Fibroblast of skin of right quadriceps (primary cell): ENCODE data around the gene PREP.
"Not testable (repeated sequence)": the region's sequence is repeated elsewhere in the genome, so short reads cannot be mapped to it uniquely, and the experiment has no call there.

Experiments
- DNase-seq: peaks from one replicate; pipeline ENCODE4 v3.0.0-alpha.2; 2013

Gene PREP

GRCh38 chr6:105402939-105403935 is at the start of gene PREP:
Gene PREP (minus strand): TSS chr6:105403082. CDS start chr6:105402891, 191 bp downstream.
- DNase-seq = peak; percentile 86

GRCh38 chr6:105452376-105452775 is 49.5 kb upstream of the PREP start:
- DNase-seq = no peak

- DNase-seq = peak; percentile 19
These were observed 47.0 kb upstream of the PREP start for GRCh38 chr6:105449756-105450390.

GRCh38 chr6:105445481-105445880 is 42.6 kb upstream of the PREP start:
- DNase-seq = no peak

- no peak for DNase-seq
These were observed 41.1 kb upstream of the PREP start for GRCh38 chr6:105443941-105444340.

GRCh38 chr6:105442369-105442768 is 39.5 kb upstream of the PREP start:
- peak; percentile 19 for DNase-seq

- no peak for DNase-seq
These were observed 34.4 kb upstream of the PREP start for GRCh38 chr6:105437236-105437635.

GRCh38 chr6:105433723-105434122 is 30.8 kb upstream of the PREP start:
- DNase-seq = no peak

GRCh38 chr6:105432797-105433196 is 29.9 kb upstream of the PREP start:
- DNase-seq = peak; percentile 92

GRCh38 chr6:105431226-105431625 is 28.3 kb upstream of the PREP start:
- DNase-seq = peak; percentile 60

GRCh38 chr6:105430685-105431084 is 27.8 kb upstream of the PREP start:
- no peak for DNase-seq

- DNase-seq = peak; percentile 58
These were observed 26.8 kb upstream of the PREP start for GRCh38 chr6:105429676-105430075.

- DNase-seq = peak; percentile 13
These were observed 25.6 kb upstream of the PREP start for GRCh38 chr6:105428342-105428957.

GRCh38 chr6:105424175-105424783 is 21.4 kb upstream of the PREP start:
- DNase-seq = peak; percentile 57

- DNase-seq = not testable (repeated sequence)
These were observed 14.1 kb upstream of the PREP start for GRCh38 chr6:105416971-105417370.

GRCh38 chr6:105409734-105410133 is 6.9 kb upstream of the PREP start:
- no peak for DNase-seq

GRCh38 chr6:105402090-105402938 is 568 bp downstream of the PREP start:
- peak; percentile 40 for DNase-seq

- peak; percentile 9 for DNase-seq
These were observed 1.4 kb downstream of the PREP start for GRCh38 chr6:105401247-105402089.

GRCh38 chr6:105400501-105400900 is 2.4 kb downstream of the PREP start:
- DNase-seq = no peak

- no peak for DNase-seq
These were observed 4.0 kb downstream of the PREP start for GRCh38 chr6:105398859-105399258.

- no peak for DNase-seq
These were observed 4.9 kb downstream of the PREP start for GRCh38 chr6:105397987-105398386.
